ENCODE measurements around the gene CTRL.

The CTRL gene

GRCh38 chr16:67962135-67962534, 30.5 kb upstream of the CTRL start:
- no peak for DNase-seq

GRCh38 chr16:67961551-67961957, 29.9 kb upstream of the CTRL start:
- no peak for DNase-seq

GRCh38 chr16:67959536-67960329, 28.1 kb upstream of the CTRL start:
- DNase-seq = no peak

GRCh38 chr16:67957622-67958021, 26.0 kb upstream of the CTRL start:
- DNase-seq = no peak

GRCh38 chr16:67954421-67955196, 22.9 kb upstream of the CTRL start:
- DNase-seq = no peak

- DNase-seq = no peak
Observed at GRCh38 chr16:67953641-67954375, 22.1 kb upstream of the CTRL start.

- no peak for DNase-seq
Observed at GRCh38 chr16:67951485-67951884, 19.8 kb upstream of the CTRL start.

GRCh38 chr16:67950335-67950843, 18.7 kb upstream of the CTRL start:
- DNase-seq = no peak

GRCh38 chr16:67949645-67950044, 18.0 kb upstream of the CTRL start:
- no peak for DNase-seq

- DNase-seq = no peak
Observed at GRCh38 chr16:67948015-67948414, 16.4 kb upstream of the CTRL start.

GRCh38 chr16:67946966-67947558, 15.4 kb upstream of the CTRL start:
- no peak for DNase-seq

GRCh38 chr16:67946128-67946569, 14.5 kb upstream of the CTRL start:
- DNase-seq = no peak

- no peak for DNase-seq
Observed at GRCh38 chr16:67945392-67945933, 13.8 kb upstream of the CTRL start.

- no peak for DNase-seq
Observed at GRCh38 chr16:67944690-67945391, 13.2 kb upstream of the CTRL start.

- DNase-seq = no peak
Observed at GRCh38 chr16:67943619-67944504, 12.2 kb upstream of the CTRL start, which contains the start of gene LCAT. Gene LCAT, minus strand, starts transcription at chr16:67944120. Its CDS starts 19 bp downstream, at chr16:67944101.

GRCh38 chr16:67943256-67943618, 11.6 kb upstream of the CTRL start:
- DNase-seq = no peak

GRCh38 chr16:67942510-67943255, 11.0 kb upstream of the CTRL start:
- no peak for DNase-seq

GRCh38 chr16:67942200-67942509, 10.5 kb upstream of the CTRL start:
- DNase-seq = no peak

GRCh38 chr16:67941469-67942199, 10.0 kb upstream of the CTRL start:
- DNase-seq = no peak

All from KG1 (cell line).